RKO (cell line): ENCODE results near the gene CNGB1.
"Not testable (repeated sequence)": the region's sequence is repeated elsewhere in the genome, so short reads cannot be mapped to it uniquely, and the experiment has no call there.

Experiments
- DNase-seq: peaks from one replicate; pipeline ENCODE4 v3.0.0-alpha.2; 2016; ENCODE audit warnings: low spot score

Gene CNGB1

DNA sequence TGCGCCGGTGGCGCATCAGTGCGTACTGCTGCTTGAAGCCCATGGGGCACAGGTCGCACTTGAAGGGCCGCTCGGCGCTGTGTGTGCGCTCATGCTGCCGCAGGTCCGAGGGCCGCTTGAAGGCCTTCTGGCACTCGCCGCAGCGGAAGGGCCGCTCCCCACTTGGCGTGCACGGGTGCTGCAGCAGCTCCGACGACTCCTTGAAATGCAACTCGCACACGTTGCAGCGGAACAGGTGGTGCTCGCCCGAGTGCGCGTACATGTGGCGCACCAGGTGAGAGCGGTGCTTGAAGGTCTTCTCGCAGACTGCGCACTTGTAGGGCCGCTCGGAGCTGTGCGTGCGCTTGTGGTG, 26.2 kb upstream of the CNGB1 start:
- no peak for DNase-seq

GRCh38 chr16:57996406-57997175, 25.7 kb upstream of the CNGB1 start:
- DNase-seq = no peak

DNA sequence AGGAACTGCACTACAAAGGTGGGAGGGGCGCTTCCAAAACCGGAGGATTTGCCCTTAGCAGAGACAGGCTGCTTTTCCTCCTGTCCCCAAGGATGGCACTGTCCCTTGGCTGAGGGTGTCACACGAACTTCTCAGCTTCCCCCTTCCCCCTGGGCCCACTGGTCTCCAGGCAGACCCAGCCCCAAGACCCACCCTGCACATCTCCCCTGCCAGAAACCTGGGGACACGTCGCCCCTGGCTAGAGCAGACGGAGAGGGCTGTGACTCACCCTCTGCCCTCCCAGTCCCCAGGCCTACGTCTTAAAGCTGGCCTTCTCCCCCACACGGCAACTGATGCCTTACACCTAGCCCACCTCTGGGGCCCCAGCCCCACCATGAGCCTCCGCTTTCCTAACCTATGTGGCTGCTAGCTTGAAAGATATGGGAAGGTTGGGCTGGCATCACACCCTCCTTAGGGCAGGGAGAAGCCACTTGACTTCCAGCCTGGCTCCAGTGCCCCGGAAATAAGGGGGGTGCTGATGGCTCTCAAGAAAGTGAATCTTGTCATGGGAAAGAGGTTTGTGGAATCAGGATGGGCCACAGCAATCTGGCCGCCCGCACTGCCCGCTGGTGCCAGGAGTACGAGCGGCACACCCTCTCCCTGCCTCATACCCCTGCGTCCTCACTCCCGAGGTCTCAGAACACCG, 24.9 kb upstream of the CNGB1 start:
- DNase-seq = no peak

- peak; percentile 58 for DNase-seq
Measured at GRCh38 chr16:57994778-57995177, 23.9 kb upstream of the CNGB1 start.

DNA sequence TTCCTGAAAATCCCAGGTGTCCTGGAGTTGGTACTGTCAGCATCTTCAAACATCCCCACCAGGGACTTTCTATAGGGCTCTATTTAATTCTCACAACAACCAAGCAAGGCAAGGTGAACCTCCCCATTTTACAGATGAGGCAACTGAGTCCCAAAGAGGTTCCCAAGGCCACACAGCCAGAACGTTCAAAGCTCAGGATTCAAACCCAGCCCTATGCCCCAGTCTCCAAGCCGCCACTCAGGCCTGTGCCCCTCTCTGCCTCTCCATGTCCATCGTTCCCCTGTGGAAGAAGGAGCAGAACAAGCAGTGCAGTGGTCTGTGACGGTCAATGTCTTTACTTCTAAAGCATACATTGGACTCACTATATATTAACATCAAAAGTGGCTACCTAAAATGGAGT, 23.4 kb upstream of the CNGB1 start:
- no peak for DNase-seq

- no peak for DNase-seq
Measured at GRCh38 chr16:57993897-57994296, 23.0 kb upstream of the CNGB1 start.

DNA sequence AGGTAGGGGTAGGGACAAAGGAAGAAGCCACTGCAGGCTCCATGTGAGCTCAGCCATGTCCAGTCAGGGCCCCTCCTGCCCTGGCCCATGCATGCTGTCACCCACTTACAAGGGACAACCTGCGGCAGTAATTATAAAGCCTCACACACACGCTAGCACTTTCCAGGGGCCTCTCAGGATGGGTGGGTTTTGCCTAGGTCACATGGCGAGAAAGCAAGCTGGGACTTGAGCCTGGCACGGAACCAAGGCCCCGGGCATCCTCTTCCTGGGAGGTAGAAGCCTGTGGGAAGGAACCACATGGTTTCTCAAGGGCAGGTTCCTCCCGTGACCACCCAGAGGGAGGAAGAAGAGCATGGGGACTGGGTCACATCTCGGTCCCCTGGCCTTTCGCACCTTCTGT, 22.5 kb upstream of the CNGB1 start:
- DNase-seq = no peak

DNA sequence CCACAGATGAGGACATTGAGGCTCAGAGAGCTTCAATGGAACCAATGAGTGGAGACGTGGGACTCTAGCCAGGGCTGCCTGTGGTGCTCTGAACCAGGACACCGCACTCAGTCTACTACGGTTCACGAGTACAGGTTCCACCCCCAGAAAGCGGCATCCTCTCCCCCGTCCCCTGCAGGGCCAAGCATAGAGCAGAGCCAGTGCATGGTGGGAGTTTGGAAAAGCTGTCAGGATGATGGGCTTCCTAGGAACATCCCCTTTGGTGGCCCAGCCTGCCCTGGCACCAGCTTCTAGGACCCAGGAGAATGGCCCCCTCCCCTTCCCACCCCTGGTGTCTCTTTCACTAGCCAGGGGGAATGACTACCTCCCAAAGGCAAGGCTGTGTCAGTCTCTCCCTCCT, 21.2 kb upstream of the CNGB1 start:
- DNase-seq = no peak

DNA sequence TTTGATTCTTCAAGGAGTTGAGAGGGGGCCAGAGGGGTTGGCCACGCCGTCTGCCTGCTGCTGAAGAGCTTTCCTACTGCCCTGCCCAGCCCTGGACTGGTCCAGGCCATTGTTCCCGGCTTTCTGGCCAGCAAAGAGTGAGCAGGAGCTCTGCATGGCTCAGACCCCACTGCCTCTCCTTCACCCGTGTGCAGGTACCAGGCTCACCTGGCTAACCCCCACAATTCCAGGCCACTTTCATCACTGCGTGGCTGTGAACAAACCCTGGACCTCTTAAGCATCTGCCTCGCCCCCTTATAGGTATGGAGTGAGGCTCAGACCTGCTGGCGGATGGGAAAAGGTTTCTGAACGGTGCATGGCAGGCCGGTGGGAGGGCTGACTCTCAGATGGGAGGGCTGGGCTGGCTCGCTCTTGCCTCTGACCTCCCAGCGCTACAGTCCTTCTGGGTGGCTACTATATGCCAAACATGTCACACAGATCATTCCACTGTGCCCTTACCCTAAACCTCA, 20.7 kb upstream of the CNGB1 start:
- DNase-seq = no peak

DNA sequence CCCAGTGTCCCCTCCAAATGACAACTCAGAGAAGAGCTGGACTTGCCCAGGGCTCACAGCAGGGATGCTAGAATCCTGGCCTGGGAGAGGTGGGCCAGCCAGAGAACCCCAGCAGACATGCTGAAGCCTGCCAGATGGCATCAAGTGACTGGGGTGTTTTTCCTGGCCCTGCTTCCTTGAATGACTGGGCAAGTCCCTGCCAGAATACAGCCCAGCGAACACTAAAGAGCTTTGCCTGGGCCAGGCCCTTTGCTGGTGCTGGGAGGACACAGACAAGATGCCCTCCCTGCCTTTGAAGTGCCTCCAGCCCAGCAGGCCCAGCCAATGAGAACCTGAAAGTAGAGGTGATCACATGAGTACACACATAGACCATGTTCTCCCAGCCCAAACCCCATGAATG, 18.0 kb upstream of the CNGB1 start:
- no peak for DNase-seq

DNA sequence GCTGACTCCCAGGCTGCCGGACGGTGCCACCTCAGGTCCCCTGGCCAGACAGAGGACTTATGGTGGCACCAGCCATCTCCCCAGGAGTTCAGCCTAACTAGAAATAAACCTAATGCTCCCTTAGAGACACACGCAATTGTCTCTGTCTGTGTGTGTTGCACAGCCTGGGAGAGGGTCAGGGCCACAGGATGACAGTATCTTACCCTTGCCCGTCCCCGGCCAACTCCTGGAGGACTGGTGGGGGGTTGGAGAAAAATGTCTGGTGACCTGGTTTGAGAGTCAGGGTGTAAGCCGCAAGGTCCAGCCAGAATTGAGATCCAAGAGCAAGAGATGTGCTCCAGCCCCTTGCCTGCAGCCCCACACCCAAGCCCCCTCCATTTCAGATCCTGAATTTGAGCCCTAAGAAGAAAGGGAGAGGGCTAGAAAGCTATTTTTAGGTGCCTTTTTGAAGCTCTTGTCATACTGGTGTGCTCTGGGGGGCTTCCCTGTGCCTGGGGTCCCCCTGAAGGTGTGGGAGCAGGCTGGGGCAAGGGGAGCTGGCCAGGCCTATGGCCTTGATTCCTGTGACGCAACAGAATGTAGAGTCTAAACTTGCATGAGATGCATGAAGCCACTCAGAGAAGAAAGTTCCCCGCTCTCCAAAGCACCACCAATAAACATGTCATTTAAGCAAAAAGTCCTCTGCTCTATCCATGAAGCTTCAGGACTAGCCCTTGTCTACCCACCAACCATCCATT, 16.7 kb upstream of the CNGB1 start:
- no peak for DNase-seq

GRCh38 chr16:57986196-57986595, 15.3 kb upstream of the CNGB1 start:
- DNase-seq = no peak

DNA sequence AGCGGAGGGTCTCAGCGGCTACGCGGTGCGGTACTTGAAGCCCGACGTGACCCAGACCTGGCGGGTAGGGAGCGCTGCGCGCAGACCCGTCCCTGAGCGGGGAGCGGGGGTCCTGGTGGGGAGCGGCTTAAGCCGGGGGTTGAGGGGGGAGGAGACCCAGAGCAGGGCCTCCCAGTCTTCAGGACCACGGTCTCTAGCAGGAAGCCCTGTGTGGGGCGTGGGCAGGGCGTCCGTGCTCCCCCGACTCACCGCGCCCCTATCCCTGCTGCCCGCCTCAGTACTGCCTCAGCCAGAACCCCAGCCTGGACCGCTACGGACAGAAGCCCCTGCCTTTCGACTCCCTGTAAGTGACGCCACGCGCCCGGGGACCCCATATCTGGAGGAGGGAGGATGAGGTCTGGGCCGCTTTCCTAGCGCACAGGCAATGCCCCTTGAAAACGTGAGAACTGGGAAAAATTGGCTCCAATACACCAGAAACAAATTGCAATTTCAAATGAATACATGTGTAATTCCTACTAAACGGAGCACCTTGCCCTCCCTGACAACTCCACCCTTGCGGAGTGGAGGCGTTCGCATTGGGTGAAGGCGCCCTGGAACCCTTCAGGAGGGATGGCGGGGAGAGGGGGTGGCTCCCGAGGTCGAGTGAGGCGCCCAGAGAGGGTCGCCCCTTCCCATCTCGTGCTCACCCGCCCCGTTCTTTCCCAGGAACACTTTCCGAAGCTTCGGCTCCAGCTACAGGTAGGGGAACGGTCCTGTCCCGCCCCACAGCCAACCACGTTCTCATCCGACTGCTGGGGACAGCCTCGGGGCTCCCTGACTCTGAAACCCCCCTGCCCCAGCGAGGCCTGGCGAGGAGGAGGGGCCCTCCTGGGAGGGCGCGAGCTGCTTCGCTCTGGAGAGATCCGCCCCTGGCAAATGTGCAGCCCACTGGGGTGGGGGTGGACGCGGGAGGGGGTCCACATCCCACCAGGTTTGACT, 14.6 kb upstream of the CNGB1 start:
- no peak for DNase-seq

DNA sequence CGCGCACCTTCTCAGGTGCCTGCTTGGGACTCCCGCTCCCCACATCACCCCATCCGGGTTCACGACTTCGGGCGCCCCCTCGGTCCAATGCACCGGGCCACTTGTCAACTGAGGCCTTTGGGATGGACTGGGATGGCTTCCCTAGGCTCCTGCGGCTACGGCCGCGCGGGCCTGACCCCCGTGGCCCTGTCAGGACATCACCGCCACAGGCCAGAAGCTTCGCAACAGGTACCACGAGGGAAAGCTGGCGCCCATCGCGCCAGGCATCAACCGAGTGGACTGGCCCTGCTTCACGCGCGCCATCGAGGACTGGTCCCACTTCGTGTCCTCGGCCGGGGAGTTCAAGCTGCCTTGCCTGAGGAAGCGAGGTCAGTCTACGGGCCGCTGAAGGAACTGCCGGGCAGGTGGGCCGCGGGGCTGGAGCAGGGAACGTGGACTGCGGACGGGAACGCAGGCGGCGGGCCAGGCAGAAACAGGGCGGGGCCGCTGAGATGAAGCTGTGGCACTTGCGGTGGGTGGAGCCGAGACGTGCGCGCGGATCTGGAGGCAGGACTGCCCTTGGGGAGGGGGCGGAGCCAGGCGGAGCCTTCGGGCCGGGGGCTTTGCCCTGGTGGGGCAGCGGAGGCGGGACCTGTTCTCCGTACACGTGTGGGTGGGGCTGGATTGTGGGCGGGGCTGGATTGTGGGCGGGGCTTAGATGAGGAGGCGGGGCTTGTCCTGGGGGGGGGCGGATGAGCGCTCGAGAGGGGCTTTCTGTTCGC, 13.7 kb upstream of the CNGB1 start:
- DNase-seq = no peak

- no peak for DNase-seq
Measured at GRCh38 chr16:57982385-57982784, 11.5 kb upstream of the CNGB1 start.

GRCh38 chr16:57981636-57982035, 10.7 kb upstream of the CNGB1 start:
- no peak for DNase-seq

DNA sequence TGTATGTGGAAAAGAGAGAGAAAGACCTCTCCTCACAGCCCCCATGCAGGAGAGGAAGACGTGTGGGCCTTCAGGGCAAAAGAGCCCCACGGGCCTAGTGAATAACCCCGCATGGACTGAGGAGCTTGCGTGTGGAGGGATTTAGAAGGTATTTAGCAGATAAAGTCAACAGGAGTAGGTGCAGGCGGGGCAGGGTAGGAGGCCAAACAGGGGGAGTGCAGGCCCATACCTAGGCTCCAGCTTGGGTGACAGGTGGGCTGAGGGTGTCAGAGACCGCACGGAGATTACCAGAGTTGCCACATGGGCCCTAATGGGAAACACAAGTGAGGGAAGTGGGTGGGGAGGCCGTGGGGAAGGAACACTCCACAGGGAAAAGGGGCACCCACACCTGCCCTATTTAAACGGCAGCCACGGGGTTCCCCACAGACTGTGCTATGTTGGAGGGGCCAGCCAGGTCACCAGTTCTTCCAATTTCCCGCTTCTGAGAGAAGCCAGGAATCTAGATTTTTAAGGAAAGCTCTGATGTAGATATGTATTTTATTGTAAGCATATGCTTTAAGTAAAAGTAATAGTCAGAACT, 8.2 kb upstream of the CNGB1 start:
- no peak for DNase-seq

GRCh38 chr16:57978070-57978465, 7.1 kb upstream of the CNGB1 start:
- DNase-seq = not testable (repeated sequence)

- DNase-seq = no peak
Measured at GRCh38 chr16:57977418-57978069, 6.6 kb upstream of the CNGB1 start.

GRCh38 chr16:57976331-57976796, 5.4 kb upstream of the CNGB1 start:
- no peak for DNase-seq
